Measurements from ENCODE around the gene LRP8. TPM values are rescaled to one million over a fixed set of nuclear protein-coding genes. Genes with fewer than 3 reads are reported as not detected.
A peak's percentile ranks its signal among the peaks of the same experiment; 100 is the strongest.

Gene LRP8
- total and polyA plus RNA-seq, 9 of the 15 experiments (the other 6 are each of a cell fraction or from before 2014, with no cell fraction given), result 7.1 to 56.1 (median 31.3) TPM

- Histone ChIP-seq H2AFZ (ENCODE audit: low read depth, low read length) (no peak overlapping the region), H3K27me3 (ENCODE audit: control insufficient read depth in 2 of 2, insufficient read depth in 2 of 2, low read length in 2 of 2) (no peaks in the 10 kb centered on the region), H4K20me1 (replicated peaks; ENCODE audit: control insufficient read depth, insufficient read depth, low read length) (peaks cover 4% of the 10 kb centered on the region; the same call in 1 of the 2 replicates), H3K79me2 (ENCODE audit: control insufficient read depth, insufficient read depth, low read length) (no peaks in the 10 kb centered on the region), H3K27ac (ENCODE audit: extremely low read depth, low read depth, low read length) (no peak overlapping the region), H3K4me3 (no peak overlapping the region), H3K9ac (ENCODE audit: insufficient read depth in 1 of 2, low read depth in 2 of 2, low read length in 2 of 2) (no peak overlapping the region), H3K36me3 (ENCODE audit: control insufficient read depth, insufficient read depth, low read length) (peaks cover 100% of the 10 kb centered on the region), H3K4me1 (replicated peaks in 1 of 2; ENCODE audit: control insufficient read depth in 2 of 2, insufficient read depth in 2 of 2, low read length in 2 of 2) (no peaks in the 10 kb centered on the region; a peak in 1 of 5 replicates), H3K9me1 (ENCODE audit: control insufficient read depth, insufficient read depth, low read length) (peaks cover under 1% of the 10 kb centered on the region), H3K4me2 (ENCODE audit: insufficient read depth, low read length) (no peak overlapping the region), H3K9me3 (replicated peaks; ENCODE audit: control insufficient read depth, insufficient read depth, low read depth, low read length) (no peaks in the 10 kb centered on the region)
- ATAC-seq (no peak), DNase-seq (ENCODE audit: extremely low read depth in 1 of 4, low spot score in 3 of 4) (no peak), FAIRE-seq (peak; percentile 37)
- in situ Hi-C loops (cut with MboI), result no loop called here
- BruUV-seq (replicated peaks), result no TSS peak
- TF ChIP-seq PRPF4 (IDR thresholded peaks at IDR 0.05; ENCODE audit: insufficient read depth, low read depth, low read length, poor library complexity, severe bottlenecking) (no peak), HDAC3 (IDR thresholded peaks at IDR 0.05; ENCODE audit: borderline replicate concordance, partially characterized antibody) (no peak), ZNF740 (CRISPR knock-in tag; IDR thresholded peaks at IDR 0.05) (no peak), ZNF740 (tag; IDR thresholded peaks at IDR 0.05) (no peak), ARID2 (IDR thresholded peaks at IDR 0.05) (no peak), COPS2 (conservative IDR thresholded peaks at IDR 0.05) (no peak), E2F1 (CRISPR knock-in tag; IDR thresholded peaks at IDR 0.05) (no peak)
- CTCF ChIA-PET (ENCODE audit: low intra/inter-chr PET ratio), result no interaction called here
- WGBS (ENCODE audit: insufficient coverage, low coverage, missing lambda C conversion rate), result 94% methylated on average over 2 of the region's 2 CpGs
- intact Hi-C loops (cut with micrococcal nuclease), result no loop called here
- POLR2A ChIA-PET, result interaction anchor here (0.7 to 0.9 kb wide), 2 partner anchors 14 to 15 kb away, joined by 3 to 4 read pairs; no protein-coding TSS in a partner anchor
Observed at GRCh38 chr1:53259932-53260331, 67.9 kb downstream of the LRP8 start.

Data from K562 (cell line).